Gastrocnemius medialis (tissue), 4 donors: ENCODE measurements around the gene SRP72. TPM values are rescaled to one million over a fixed set of nuclear protein-coding genes. Genes with fewer than 3 reads are reported as not detected.

Experiments used
- ATAC-seq, 2 donors: fragments of 150-250 bp; one replicate each; pipeline ENCODE4 v1.9.1; 2016
- DNase-seq, 2 donors: peaks; one replicate each; pipeline ENCODE4 v3.0.0-alpha.2; 2019
- H3K27ac ChIP-seq, 4 donors: fragments of 200-600 bp; sonication (generic); 1 replicate in 1 of 4; 2 replicates in 3 of 4; pipeline ENCODE4 v1.5.1; 2016 to 2018; ENCODE audit warnings: mild to moderate bottlenecking in 2 of 4, moderate library complexity in 1 of 4
- H3K27me3 ChIP-seq, 3 donors: fragments of 200-600 bp; sonication (generic) in 2 of 3; 1 replicate in 1 of 3; 2 replicates in 2 of 3; pipeline versions ENCODE4 v1.5.1 to v1.6.0; 2016 to 2019; ENCODE audit warnings: mild to moderate bottlenecking in 1 of 3, moderate library complexity in 1 of 3
- H3K36me3 ChIP-seq, 2 donors: fragments of 200-600 bp; sonication (generic) in 1 of 2; one replicate each; pipeline ENCODE4 v1.5.1; 2017 to 2018
- H3K4me1 ChIP-seq, 2 donors: fragments of 200-600 bp; sonication (generic) in 1 of 2; one replicate each; pipeline ENCODE4 v1.5.1; 2016 to 2017; ENCODE audit warnings: mild to moderate bottlenecking in 2 of 2
- H3K4me3 ChIP-seq, 4 donors: fragments of 200-600 bp; sonication (generic) in 3 of 4; 1 replicate in 1 of 4; 2 replicates in 3 of 4; pipeline ENCODE4 v1.5.1; 2016 to 2019; ENCODE audit warnings: mild to moderate bottlenecking in 2 of 4
- H3K9me3 ChIP-seq, 3 donors: fragments of 200-600 bp; sonication (generic) in 2 of 3; 1 replicate in 1 of 3; 2 replicates in 2 of 3; pipeline ENCODE4 v1.5.1; 2016 to 2019
- POLR2A ChIP-seq, 2 donors: fragments of 450-650 bp; IDR thresholded peaks; one replicate each; pipeline ENCODE4 v1.6.1; 2017; ENCODE audit warnings: antibody characterized with exemption in 2 of 2, mild to moderate bottlenecking in 2 of 2, moderate library complexity in 2 of 2
- in situ Hi-C, 4 donors: fragments of 200-750 bp; cut with MboI; loops; one replicate each; pipeline versions ENCODE4 v1.15.0 to v1.8.0; 2017; ENCODE audit warnings: low sequenced_read_pairs in 4 of 4
- intact Hi-C: fragments of 100-400 bp; cut with DNase I; formaldehyde crosslinking; loops from one replicate; pipeline ENCODE4 v1.15.1; 2023; ENCODE audit warnings: low total_unique reads
- total RNA-seq, 4 donors: library from RNA; depleted of rRNA; stranded (reverse); fragments of >200 nt; gene quantifications; one replicate each; pipeline versions ENCODE4 v1.1.0 to v1.2.3, GENCODE V29; 2016
- TF ChIP-seq, protein P1 (sequence below), 5 experiments: fragments of 450-650 bp in 3 of 5; fragments of 200-600 bp in 2 of 5; sonication (generic) in 2 of 5; IDR thresholded peaks in 4 of 5; conservative IDR thresholded peaks in 1 of 5; 1 replicate in 4 of 5; 2 replicates in 1 of 5; pipeline ENCODE4 v1.5.1; 2016 to 2019; ENCODE audit warnings: antibody characterized with exemption in 5 of 5, mild to moderate bottlenecking in 3 of 5, moderate library complexity in 3 of 5

SRP72 gene
- total RNA-seq, 4 donors from 2014 or later, result 35.8 to 70.4 (median 53.1) TPM

DNA sequence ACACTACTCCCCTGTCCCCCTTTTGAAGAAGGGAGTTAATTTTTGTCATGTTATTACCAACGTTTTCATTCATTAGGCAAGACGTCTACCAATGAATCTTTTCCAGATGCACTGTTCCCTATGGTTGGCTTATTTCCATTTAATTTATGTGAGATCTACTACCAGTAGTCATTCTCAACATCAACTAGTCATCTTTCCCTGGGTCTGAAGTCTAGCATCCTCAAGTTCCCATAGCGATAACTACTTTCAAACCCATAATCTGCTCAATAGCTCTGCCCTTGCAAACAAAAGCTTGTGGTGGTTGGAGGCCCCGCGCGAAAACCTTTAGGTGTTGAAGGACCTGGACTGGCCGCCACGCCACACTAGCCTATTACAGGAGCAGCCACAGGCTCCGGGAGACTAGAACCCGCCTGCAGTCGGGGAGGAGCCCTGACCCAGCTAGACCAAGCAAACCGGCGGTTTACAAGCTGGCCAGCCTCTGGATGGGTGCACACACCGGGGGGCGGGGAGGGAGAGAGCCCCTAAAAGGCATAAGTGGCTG, 32.7 kb upstream of the SRP72 start:
- no peaks in the 10 kb centered on the region for H3K36me3 ChIP-seq
- in situ Hi-C loops (loop anchor here in 1 of 4 donors (25.0 kb wide), 1 partner anchor 403 kb away; no protein-coding TSS in a partner anchor), intact Hi-C loops (loop anchor here (1.0 to 5.0 kb wide), 3 partner anchors 33 to 473 kb away; partner anchors contain the start of genes REST and SRP72)
- H3K4me3 ChIP-seq, result peak overlapping the region; percentile 72 to 91 (median 87)
- TF ChIP-seq, protein P1, sequence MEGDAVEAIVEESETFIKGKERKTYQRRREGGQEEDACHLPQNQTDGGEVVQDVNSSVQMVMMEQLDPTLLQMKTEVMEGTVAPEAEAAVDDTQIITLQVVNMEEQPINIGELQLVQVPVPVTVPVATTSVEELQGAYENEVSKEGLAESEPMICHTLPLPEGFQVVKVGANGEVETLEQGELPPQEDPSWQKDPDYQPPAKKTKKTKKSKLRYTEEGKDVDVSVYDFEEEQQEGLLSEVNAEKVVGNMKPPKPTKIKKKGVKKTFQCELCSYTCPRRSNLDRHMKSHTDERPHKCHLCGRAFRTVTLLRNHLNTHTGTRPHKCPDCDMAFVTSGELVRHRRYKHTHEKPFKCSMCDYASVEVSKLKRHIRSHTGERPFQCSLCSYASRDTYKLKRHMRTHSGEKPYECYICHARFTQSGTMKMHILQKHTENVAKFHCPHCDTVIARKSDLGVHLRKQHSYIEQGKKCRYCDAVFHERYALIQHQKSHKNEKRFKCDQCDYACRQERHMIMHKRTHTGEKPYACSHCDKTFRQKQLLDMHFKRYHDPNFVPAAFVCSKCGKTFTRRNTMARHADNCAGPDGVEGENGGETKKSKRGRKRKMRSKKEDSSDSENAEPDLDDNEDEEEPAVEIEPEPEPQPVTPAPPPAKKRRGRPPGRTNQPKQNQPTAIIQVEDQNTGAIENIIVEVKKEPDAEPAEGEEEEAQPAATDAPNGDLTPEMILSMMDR (IDR thresholded peaks at IDR 0.05 in 4 of 5, conservative IDR thresholded peaks at IDR 0.05 in 1 of 5), result no peak
- TF ChIP-seq POLR2A (IDR thresholded peaks at IDR 0.05), result no peak
- DNase-seq (no peak), ATAC-seq (no peak)
- no peaks in the 10 kb centered on the region for H3K9me3 ChIP-seq
- H3K27me3 ChIP-seq, result no peaks in the 10 kb centered on the region
- H3K4me1 ChIP-seq, result peaks cover 16 to 18% of the 10 kb centered on the region in 2 donors
- H3K27ac ChIP-seq, result peak overlapping the region; percentile 91 to 99 (median 98)

DNA sequence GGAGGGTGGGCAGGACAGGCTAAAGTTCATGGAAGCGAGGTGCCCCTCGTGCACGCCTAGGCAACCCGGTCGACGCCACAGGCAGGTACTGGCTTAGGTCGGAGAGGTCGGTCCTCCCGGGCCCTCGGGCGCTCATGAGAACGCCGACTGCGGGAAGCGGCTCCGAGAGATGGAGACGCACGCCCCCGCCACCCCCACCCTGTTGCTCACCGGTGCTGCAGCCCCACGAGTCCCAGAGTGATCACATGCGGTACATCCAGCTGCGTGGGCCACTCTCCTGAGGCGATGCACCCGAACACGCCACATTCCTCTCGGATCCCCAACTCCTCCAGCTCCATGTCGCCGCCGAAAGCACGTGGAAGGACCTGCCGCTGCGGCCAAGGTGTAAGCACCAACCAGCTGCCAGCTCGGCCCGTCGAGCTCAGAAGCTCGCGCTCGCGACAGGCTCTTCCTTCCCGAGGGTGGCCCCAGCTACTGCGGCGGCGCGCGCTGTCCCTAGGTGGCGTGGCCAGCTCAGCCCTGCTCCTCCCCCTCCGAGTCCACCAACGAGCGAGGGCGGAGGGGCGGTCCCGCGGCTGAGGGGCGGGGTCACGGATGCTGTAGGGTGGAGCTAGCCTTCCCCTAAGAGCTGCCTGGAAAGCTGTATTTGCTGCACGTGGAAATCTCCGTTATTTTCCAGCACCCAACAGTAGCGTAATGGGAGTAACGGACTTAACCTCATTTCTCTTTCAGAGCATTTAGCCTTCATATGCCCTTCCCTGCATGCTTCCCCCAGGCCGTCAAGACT, 32.1 kb upstream of the SRP72 start, which contains the start of gene PPAT:
TSS of gene PPAT (minus strand) at position 476 of the 787 bp plus-strand sequence. CDS start at position 338, 138 bp downstream.
- Histone ChIP-seq H3K9me3 (no peaks in the 10 kb centered on the region), H3K4me1 (peaks cover 16 to 18% of the 10 kb centered on the region in 2 donors), H3K27me3 (no peaks in the 10 kb centered on the region), H3K27ac (peak within 1 kb of the TSS; percentile 91 to 99 (median 98)), H3K36me3 (no peaks in the 10 kb centered on the region), H3K4me3 (peak within 1 kb of the TSS; percentile 72 to 91 (median 87))
- peak; percentile 64 to 67 for TF ChIP-seq POLR2A (IDR thresholded peaks at IDR 0.05)
- TF ChIP-seq, protein P1 (IDR thresholded peaks at IDR 0.05 in 4 of 5, conservative IDR thresholded peaks at IDR 0.05 in 1 of 5), result peak in 3 of 5 experiments; percentile 20 to 52 (median 40)
- intact Hi-C loops (loop anchor here (1.0 to 5.0 kb wide), 3 partner anchors 32 to 472 kb away; partner anchors contain the start of genes REST and SRP72), in situ Hi-C loops (loop anchor here in 1 of 4 donors (25.0 kb wide), 1 partner anchor 402 kb away; no protein-coding TSS in a partner anchor)
- DNase-seq (peak; percentile 96), ATAC-seq (peak; percentile 87 to 90)

DNA sequence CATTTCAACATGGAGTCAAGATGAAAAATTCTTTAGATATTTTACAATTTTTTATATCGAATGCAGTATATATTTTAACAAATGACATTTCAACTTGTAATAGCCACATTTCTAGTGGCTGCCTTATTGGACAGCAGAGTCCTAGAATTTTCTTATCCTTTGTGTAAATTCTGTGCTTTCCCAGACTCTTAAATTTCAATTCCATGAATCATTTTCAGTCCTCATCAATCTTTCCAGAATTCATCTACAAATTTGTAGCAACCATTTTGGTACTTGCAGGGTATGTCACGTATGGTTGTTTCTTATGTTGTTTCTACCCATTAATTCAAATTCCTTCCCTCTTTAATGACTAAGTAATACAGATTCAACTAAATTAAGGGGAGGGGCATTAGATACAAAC, 28.7 kb upstream of the SRP72 start:
- Histone ChIP-seq H3K27me3 (no peaks in the 10 kb centered on the region), H3K27ac (no peak overlapping the region), H3K9me3 (no peaks in the 10 kb centered on the region), H3K4me3 (no peak overlapping the region), H3K36me3 (peaks cover 0 to 23% of the 10 kb centered on the region in 2 donors), H3K4me1 (peaks cover 16 to 18% of the 10 kb centered on the region in 2 donors)
- in situ Hi-C loops (loop anchor here in 1 of 4 donors (25.0 kb wide), 1 partner anchor 399 kb away; no protein-coding TSS in a partner anchor), intact Hi-C loops (loop anchor here (5.0 kb wide), 2 partner anchors 219 to 469 kb away; partner anchors contain the start of gene REST)
- ATAC-seq (no peak), DNase-seq (no peak)
- TF ChIP-seq, protein P1 (IDR thresholded peaks at IDR 0.05 in 4 of 5, conservative IDR thresholded peaks at IDR 0.05 in 1 of 5), result no peak
- no peak for TF ChIP-seq POLR2A (IDR thresholded peaks at IDR 0.05)

DNA sequence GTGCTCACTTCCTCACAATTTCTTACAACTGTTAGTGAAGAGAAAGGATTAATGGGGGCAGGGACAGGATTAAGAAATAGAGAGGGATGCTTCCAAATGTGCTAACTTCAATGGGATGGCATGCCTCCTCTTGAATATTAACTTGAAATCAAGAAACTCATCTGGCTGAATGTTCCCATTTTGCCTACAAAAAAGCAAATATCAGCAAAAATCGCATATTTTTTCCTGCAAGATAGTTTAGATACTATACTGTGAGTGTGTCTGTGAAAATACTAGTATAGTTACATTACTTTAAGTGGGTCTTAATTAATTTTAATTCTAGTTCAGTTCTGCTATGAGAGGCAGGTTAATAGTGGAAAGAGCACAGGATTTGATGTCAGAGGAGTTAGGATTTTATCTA, 26.4 kb upstream of the SRP72 start:
- peaks cover 0 to 31% of the 10 kb centered on the region in 2 donors for H3K36me3 ChIP-seq
- DNase-seq (no peak), ATAC-seq (no peak)
- H3K4me1 ChIP-seq, result peaks cover 5 to 11% of the 10 kb centered on the region in 2 donors
- no peak overlapping the region for H3K27ac ChIP-seq
- intact Hi-C loops (no loop called here), in situ Hi-C loops (loop anchor here in 1 of 4 donors (25.0 kb wide), 1 partner anchor 396 kb away; no protein-coding TSS in a partner anchor)
- no peaks in the 10 kb centered on the region for H3K9me3 ChIP-seq
- TF ChIP-seq POLR2A (IDR thresholded peaks at IDR 0.05), result no peak
- TF ChIP-seq, protein P1 (IDR thresholded peaks at IDR 0.05 in 4 of 5, conservative IDR thresholded peaks at IDR 0.05 in 1 of 5), result no peak
- no peak overlapping the region for H3K4me3 ChIP-seq
- H3K27me3 ChIP-seq, result no peaks in the 10 kb centered on the region
